Activated T-helper 1 cell treated with anti-CD3 and anti-CD28 coated beads, Interleukin-12 subunit alpha, Interleukin-12 subunit beta, Interleukin-2, Interleukin-4 antibody, amounts not matched to agents 30 ng/mL and 10 ng/mL and 1 ng/mL, durations not matched to agents 14 hours and 24 hours and 36 hours (primary cell): ENCODE results near the gene WBP1L. TPM values are rescaled to one million over a fixed set of nuclear protein-coding genes. Genes with fewer than 3 reads are reported as not detected.
"Not testable (repeated sequence)": the region's sequence is repeated elsewhere in the genome, so short reads cannot be mapped to it uniquely, and the experiment has no call there.

Source experiments
- DNase-seq: peaks from one replicate; pipeline ENCODE4 v3.0.0; 2021; ENCODE audit warnings: low spot score
- H3K27ac Mint-ChIP-seq: one replicate; pipeline ENCODE4 v1.8.0; 2021; ENCODE audit warnings: mild to moderate bottlenecking, mixed read lengths
- H3K27me3 Mint-ChIP-seq: one replicate; pipeline ENCODE4 v1.8.0; 2022; ENCODE audit warnings: mild to moderate bottlenecking, moderate library complexity, mixed read lengths; ENCODE audit not compliant: insufficient read depth
- H3K36me3 Mint-ChIP-seq: one replicate; pipeline ENCODE4 v1.8.0; 2021; ENCODE audit warnings: low read depth, mixed read lengths
- H3K4me1 Mint-ChIP-seq: one replicate; pipeline ENCODE4 v1.8.0; 2021; ENCODE audit warnings: low read depth, mixed read lengths
- H3K4me3 Mint-ChIP-seq: one replicate; pipeline ENCODE4 v1.8.0; 2021; ENCODE audit warnings: mild to moderate bottlenecking, moderate library complexity, mixed read lengths
- H3K9me3 Mint-ChIP-seq: one replicate; pipeline ENCODE4 v1.8.0; 2021; ENCODE audit warnings: mixed read lengths
- intact Hi-C: fragments of 100-400 bp; cut with micrococcal nuclease; formaldehyde crosslinking; loops from one replicate; pipeline ENCODE4 v1.15.1; 2024
- total RNA-seq: library from RNA; stranded (reverse); gene quantifications from 2 replicates; pipeline ENCODE4 v1.2.3, GENCODE V29; 2022

WBP1L gene
- total RNA-seq, 1 donor from 2014 or later, result 19.4 TPM

DNA sequence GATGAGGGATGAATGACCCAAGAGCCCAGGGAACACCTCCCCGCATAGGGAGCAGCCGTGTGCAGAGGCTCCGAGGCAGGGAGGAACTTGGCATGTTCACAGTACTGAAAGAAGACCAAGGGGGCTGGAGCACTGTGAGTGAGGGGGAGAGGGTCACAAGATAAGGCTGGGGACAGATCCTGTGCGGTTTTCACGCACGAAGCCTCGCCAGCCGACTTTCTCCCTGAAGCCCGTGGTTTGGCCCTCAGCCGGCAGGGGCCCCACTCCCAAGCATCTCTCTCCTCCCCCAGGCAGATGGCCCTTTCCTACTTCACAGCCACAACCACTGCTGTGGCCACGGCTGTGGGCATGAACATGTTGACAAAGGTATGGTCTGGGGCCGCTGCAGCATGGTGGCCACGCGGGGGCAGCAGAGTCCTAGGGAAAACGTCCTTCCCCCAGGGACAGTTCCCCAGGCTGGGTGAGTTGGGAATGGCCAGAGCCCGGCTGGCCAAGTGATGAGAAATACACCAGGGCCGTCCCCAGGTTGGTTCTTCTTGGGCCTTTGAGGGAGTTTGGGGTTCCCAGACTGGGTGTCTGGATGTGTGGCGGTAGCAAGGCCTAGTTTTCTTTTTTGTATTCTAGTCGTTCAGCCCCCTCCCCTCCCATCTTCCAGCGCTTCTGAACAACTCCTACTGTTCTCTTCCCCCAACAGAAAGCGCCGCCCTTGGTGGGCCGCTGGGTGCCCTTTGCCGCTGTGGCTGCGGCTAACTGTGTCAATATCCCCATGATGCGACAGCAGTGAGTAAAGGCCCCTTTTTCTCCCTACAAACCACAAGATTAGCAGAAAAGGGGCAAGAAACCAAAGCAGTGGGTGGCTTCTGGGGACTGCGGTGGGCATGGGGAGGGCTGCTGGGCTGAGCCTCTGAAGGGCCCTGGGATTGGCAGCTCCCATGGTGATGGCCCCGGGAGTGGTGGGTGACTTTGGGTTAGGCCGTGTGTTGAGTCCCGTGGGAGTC, 14.4 kb upstream of the WBP1L start:
- H3K27ac Mint-ChIP-seq, result no peak overlapping the region
- intact Hi-C loops, result loop anchor here (1.0 to 5.0 kb wide), 2 partner anchors 108 to 172 kb away; partner anchors contain the start of gene CYP17A1
- H3K36me3 Mint-ChIP-seq, result peaks cover 32% of the 10 kb centered on the region
- H3K27me3 Mint-ChIP-seq, result no peaks in the 10 kb centered on the region
- peaks cover under 1% of the 10 kb centered on the region for H3K9me3 Mint-ChIP-seq
- peaks cover 10% of the 10 kb centered on the region for H3K4me1 Mint-ChIP-seq
- peak; percentile 41 for DNase-seq
- H3K4me3 Mint-ChIP-seq, result no peak overlapping the region

DNA sequence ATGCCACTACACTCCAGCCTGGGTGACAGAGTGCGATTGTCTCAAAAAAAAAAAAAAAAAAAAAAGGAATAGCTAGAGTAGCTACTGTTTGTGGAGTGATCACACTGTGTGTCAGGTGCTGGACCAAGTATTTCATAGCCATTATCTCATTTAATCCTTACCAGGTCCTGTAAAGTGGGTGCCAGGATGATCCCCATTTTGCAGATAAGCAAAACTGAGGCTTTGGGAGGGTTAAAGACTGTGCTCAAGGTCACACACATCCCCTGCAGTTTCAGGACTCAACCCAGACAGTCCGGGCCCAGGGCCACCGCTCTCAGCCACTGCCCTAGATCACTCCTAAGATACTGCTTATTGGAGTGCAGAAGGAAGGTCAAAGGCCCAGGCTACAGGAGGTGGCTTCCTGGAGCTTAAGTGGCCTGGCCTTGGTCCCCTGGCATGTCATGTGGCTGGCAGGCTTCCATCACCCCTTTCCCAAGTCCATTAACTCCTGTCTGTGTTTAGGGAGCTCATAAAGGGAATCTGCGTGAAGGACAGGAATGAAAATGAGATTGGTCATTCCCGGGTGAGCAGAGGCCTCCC, 12.4 kb upstream of the WBP1L start:
- Mint-ChIP-seq H3K27me3 (no peaks in the 10 kb centered on the region), H3K27ac (no peak overlapping the region), H3K4me3 (no peak overlapping the region), H3K4me1 (peaks cover 10% of the 10 kb centered on the region), H3K9me3 (no peaks in the 10 kb centered on the region), H3K36me3 (peaks cover 25% of the 10 kb centered on the region)
- intact Hi-C loops, result no loop called here
- DNase-seq, result no peak

DNA sequence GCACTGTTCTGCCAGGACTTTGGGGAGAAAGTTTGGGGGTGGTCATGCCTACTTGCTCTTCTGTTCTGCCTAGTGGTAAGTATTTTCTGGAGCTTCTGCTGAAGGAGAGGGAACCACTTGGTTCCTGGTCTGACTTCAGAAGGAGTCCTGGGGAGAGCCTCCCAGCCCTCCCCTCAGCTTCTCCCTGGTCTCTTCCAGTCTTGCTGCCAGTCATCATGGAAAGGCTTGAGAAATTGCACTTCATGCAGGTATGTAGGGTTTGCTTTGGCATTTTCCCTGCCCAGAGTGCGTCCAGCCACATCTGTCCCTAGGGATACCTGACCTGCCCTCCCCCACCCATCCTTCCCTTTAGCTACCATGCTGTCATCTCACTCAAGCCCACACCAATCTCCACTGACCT, 11.1 kb upstream of the WBP1L start:
- no peaks in the 10 kb centered on the region for H3K27me3 Mint-ChIP-seq
- H3K4me3 Mint-ChIP-seq, result no peak overlapping the region
- H3K27ac Mint-ChIP-seq, result no peak overlapping the region
- H3K36me3 Mint-ChIP-seq, result peaks cover 13% of the 10 kb centered on the region
- no peak for DNase-seq
- H3K4me1 Mint-ChIP-seq, result peaks cover 10% of the 10 kb centered on the region
- intact Hi-C loops, result no loop called here
- H3K9me3 Mint-ChIP-seq, result no peaks in the 10 kb centered on the region

DNA sequence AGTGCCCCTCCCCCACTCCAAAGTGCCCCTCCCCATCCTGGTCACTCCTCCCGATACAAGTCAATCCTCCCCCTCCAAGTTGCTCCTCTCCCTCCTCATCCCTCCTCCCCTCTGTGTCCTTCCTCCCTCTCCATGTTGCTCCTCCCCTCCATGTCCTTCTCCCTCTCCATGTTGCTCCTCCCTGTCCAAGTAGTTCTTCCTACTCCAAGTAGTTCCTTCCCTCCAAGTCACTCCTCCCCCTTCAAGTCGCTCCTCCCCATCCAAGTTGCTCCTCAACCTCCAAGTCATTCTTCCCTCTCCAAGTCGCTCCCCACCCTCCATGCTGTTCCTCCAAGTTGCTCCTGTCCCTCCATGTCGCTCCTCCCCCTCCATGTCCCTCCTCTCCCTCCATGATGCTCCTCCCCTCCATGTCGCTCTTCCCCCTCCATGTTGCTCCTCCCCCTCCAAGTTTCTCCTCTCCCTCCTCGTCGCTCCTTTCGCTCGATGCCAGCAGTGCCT, 8.6 kb upstream of the WBP1L start:
- no peaks in the 10 kb centered on the region for H3K4me1 Mint-ChIP-seq
- no peaks in the 10 kb centered on the region for H3K9me3 Mint-ChIP-seq
- DNase-seq, result no peak
- H3K27me3 Mint-ChIP-seq, result no peaks in the 10 kb centered on the region
- peaks cover 8% of the 10 kb centered on the region for H3K36me3 Mint-ChIP-seq
- intact Hi-C loops, result no loop called here
- no peak overlapping the region for H3K4me3 Mint-ChIP-seq
- H3K27ac Mint-ChIP-seq, result no peak overlapping the region

DNA sequence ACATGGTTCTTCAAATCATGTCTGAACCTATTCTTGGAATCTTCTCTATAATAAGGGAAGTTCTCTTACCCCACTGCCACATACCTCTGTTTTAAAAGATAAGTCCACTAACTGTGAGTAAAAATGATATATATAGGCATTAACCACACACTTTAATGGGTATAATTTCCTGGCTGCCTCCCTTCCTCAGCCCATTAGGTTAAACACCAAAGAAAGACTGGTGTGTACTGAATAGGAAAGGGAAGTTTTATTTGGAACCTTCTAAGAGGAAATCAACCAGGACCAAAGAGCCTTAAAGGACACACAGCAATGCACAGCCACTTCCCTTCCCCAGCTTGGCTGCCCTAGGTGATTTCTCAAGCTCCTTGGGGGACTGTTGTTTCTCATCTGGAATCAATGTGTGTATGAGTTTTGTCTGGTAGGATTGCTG, 5.0 kb upstream of the WBP1L start:
- intact Hi-C loops, result no loop called here
- Mint-ChIP-seq H3K36me3 (peaks cover 8% of the 10 kb centered on the region), H3K4me3 (no peak overlapping the region), H3K27ac (no peak overlapping the region), H3K9me3 (peaks cover 6% of the 10 kb centered on the region), H3K27me3 (peaks cover 1% of the 10 kb centered on the region), H3K4me1 (peaks cover 8% of the 10 kb centered on the region)
- DNase-seq, result no peak

DNA sequence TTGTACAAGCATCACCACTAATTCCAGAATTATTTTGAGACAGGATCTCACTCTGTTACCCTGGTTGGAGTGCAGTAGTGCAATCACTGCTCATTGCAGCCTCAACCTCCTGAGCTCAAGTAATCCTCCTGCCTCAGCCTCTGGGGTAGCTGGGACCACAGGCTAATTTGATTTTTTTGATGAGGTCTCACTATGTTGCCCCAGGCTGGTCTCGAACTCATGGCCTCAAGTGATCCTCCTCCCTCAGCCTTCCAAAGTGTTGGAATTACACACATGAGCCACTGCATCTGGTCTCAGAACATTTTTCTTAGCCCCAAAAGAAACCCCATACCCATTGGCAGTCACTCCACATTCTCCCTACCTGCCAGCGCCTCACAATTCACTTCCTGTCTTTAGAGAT, 3.5 kb upstream of the WBP1L start:
- peaks cover 1% of the 10 kb centered on the region for H3K27me3 Mint-ChIP-seq
- no peak for DNase-seq
- peaks cover 6% of the 10 kb centered on the region for H3K36me3 Mint-ChIP-seq
- H3K9me3 Mint-ChIP-seq, result peaks cover 6% of the 10 kb centered on the region
- no peak overlapping the region for H3K4me3 Mint-ChIP-seq
- intact Hi-C loops, result loop anchor here (5.0 to 10.0 kb wide), 2 partner anchors 1385 to 1388 kb away; partner anchors contain the start of genes BTRC and SFR1
- no peak overlapping the region for H3K27ac Mint-ChIP-seq
- peaks cover 19% of the 10 kb centered on the region for H3K4me1 Mint-ChIP-seq

DNA sequence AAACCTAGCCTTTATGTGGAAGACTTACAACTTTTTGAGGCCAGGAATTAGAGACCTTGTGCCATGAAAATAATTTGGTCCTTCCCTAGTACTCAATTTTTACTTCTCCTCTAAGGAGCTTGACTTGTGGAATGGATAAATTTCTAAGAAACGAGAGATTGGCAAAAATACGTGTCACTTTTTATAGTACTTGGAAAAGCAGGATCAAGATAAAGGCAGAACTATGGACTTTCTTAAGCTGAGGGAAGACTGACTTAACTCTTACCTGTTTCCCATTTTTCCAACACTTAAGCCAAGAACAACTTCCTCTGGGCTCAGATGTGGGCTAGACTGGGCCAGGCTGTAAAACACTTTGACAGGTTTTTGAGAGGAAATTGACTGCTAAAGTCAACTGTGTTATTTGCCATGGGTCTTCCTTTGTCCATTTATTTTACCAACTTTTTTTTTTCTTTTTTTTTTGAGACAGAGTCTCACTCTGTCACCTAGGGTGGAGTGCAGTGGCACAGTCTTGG, 2.0 kb upstream of the WBP1L start:
- peak overlapping the region; percentile 9 for H3K4me3 Mint-ChIP-seq
- H3K4me1 Mint-ChIP-seq, result peaks cover 35% of the 10 kb centered on the region
- peaks cover 1% of the 10 kb centered on the region for H3K27me3 Mint-ChIP-seq
- no peak overlapping the region for H3K27ac Mint-ChIP-seq
- H3K9me3 Mint-ChIP-seq, result peaks cover 6% of the 10 kb centered on the region
- DNase-seq, result no peak
- peaks cover 6% of the 10 kb centered on the region for H3K36me3 Mint-ChIP-seq
- intact Hi-C loops, result loop anchor here (2.0 to 10.0 kb wide), 5 partner anchors 33 to 1389 kb away; partner anchors contain the start of genes BTRC and SFR1

DNA sequence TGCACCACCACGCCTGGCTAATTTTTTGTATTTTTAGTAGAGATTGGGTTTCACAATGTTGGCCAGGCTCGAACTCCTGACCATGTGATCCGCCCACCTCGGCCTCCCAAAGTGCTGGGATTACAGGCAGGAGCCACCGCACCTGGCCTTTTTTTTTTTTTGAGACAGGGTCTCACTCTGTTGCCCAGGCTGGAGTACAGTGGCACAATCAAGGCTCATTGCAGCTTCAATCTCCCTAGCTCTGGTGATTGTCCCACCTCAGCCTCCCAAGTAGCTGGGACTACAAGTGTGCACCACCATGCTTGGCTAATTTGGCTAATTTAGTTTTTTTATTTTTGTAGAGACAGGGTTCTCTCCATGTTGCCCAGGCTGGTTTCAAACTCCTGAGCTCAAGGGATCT, 1.4 kb upstream of the WBP1L start:
- intact Hi-C loops, result loop anchor here (2.0 to 10.0 kb wide), 5 partner anchors 32 to 1390 kb away; partner anchors contain the start of genes BTRC and SFR1
- H3K9me3 Mint-ChIP-seq, H3K36me3 Mint-ChIP-seq, DNase-seq, H3K27me3 Mint-ChIP-seq: not testable (repeated sequence)
- peaks cover 38% of the 10 kb centered on the region for H3K4me1 Mint-ChIP-seq
- H3K27ac Mint-ChIP-seq, result peak overlapping the region; percentile 61
- peak overlapping the region; percentile 8 for H3K4me3 Mint-ChIP-seq

DNA sequence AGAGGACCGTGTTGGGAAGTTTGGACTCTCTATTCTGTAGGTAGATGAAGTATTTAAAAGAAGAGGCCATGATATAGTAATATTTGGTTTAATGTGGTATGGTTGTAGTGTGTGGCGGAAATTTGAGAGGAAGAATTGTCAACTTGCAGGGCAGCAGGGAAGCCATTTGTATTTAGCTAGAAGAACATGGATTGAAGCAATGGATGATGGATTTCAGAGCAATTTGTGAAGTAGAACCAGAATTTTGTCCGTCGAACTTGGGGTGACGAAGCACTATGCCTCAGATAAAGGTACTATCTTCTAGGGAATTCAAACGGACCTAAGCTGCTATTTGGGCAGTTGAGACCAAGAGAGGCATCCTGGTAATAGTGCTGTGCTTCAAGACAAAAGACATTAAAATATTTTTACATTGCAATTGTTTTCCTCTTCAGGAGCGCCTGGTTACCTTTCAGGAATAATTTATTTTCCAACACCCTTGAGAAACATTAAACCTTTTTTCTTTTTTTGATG, 615 bp upstream of the WBP1L start:
- Mint-ChIP-seq H3K9me3 (peaks cover 6% of the 10 kb centered on the region), H3K27me3 (peaks cover 1% of the 10 kb centered on the region), H3K36me3 (peaks cover 6% of the 10 kb centered on the region), H3K27ac (peak overlapping the region; percentile 93), H3K4me1 (peaks cover 39% of the 10 kb centered on the region), H3K4me3 (peak overlapping the region; percentile 92)
- intact Hi-C loops, result loop anchor here (1.0 to 10.0 kb wide), 11 partner anchors 29 to 1391 kb away; partner anchors contain the start of genes ACTR1A, ARL3, ATP5MK and BORCS7
- no peak for DNase-seq

DNA sequence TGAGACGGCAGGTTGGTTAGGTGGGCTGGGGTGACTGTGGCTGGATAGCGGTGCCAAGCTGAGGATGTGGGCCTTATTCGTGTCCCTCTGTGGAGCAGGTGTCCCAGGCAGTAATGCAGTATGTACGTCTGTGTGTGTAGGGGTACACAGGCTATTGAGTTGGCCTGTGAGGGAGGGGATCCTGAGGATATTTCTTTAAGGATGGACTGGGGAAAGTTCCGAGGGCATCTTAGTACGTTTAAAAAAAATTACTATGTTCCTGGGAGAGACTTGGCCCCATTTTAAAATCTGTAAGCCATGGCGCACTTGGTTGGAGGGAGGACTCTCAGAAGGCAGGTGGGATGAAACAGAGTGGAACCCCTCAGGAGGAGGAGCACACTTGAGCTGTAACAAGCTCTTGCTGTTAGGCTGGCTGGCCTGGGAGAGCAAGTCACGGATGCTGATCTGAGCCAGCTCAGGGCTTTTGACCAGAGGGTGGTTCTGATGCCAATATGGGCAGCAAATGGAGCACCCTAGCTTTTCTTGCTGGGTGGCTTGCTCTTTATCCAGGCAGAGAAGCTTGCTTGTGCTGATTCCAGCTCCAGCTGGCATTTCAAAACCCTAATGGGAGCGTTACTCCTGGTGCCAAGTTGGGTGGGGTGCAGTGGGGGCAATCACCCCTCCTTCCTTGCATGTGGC, 765 bp downstream of the WBP1L start:
- H3K9me3 Mint-ChIP-seq, result peaks cover 6% of the 10 kb centered on the region
- peaks cover 1% of the 10 kb centered on the region for H3K27me3 Mint-ChIP-seq
- DNase-seq, result no peak
- peaks cover 47% of the 10 kb centered on the region for H3K4me1 Mint-ChIP-seq
- intact Hi-C loops, result loop anchor here (5.0 to 10.0 kb wide), 2 partner anchors 1380 to 1392 kb away; partner anchors contain the start of genes BTRC and SFR1
- peak overlapping the region; percentile 93 for H3K27ac Mint-ChIP-seq
- H3K36me3 Mint-ChIP-seq, result peaks cover 8% of the 10 kb centered on the region
- H3K4me3 Mint-ChIP-seq, result peak overlapping the region; percentile 92

DNA sequence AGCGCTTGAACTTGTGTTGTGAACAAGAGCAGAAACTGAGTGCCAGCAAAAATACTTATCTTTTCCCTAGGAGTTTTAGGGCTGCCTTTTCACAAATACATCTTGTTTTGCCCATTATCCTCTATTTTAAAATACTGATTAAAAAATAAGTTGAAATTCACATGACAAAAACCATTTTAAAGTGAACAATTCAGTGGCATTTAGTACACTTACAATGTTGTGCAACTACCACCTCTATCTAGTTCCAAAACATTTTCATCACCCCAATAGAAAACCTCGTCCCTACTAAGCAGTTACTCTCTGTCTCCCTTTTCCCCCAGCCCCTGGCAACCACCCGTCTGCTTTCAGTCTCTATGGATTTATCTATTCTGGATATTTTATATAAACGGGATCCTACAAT, 1.4 kb downstream of the WBP1L start:
- Mint-ChIP-seq H3K4me1 (peaks cover 47% of the 10 kb centered on the region), H3K36me3 (peaks cover 8% of the 10 kb centered on the region), H3K9me3 (peaks cover 6% of the 10 kb centered on the region), H3K27ac (no peak overlapping the region), H3K27me3 (peaks cover 1% of the 10 kb centered on the region), H3K4me3 (peak overlapping the region; percentile 92)
- DNase-seq, result no peak
- intact Hi-C loops, result loop anchor here (10.0 kb wide), 1 partner anchor 1380 kb away; the partner anchor contains the start of gene SFR1
